Measurements from ENCODE around the gene GRID2.

GRID2 gene

GRCh38 chr4:93775551-93775950 lies 1471.8 kb downstream of the GRID2 start:
- no peak overlapping the region for H3K27ac ChIP-seq (ENCODE audit: low read depth, low read length)
- H3K4me3 ChIP-seq (ENCODE audit: low read depth, low read length) = no peak overlapping the region
- H3K36me3 ChIP-seq (ENCODE audit: control insufficient read depth, insufficient read depth, low read length) = no peaks in the 10 kb centered on the region
- peaks cover 7% of the 10 kb centered on the region; the same call in 1 of the 2 replicates for H3K4me1 ChIP-seq (ENCODE audit: control insufficient read depth, insufficient read depth, low read length)
- no peaks in the 10 kb centered on the region for H3K27me3 ChIP-seq (ENCODE audit: control insufficient read depth, insufficient read depth, low read length)
- no peaks in the 10 kb centered on the region for H3K9me3 ChIP-seq (ENCODE audit: control insufficient read depth, insufficient read depth, low read depth, low read length)
- no peak overlapping the region for H3K9ac ChIP-seq (ENCODE audit: low read length)

GRCh38 chr4:93776386-93777080 lies 1472.8 kb downstream of the GRID2 start:
- peaks cover 7% of the 10 kb centered on the region; the same call in 1 of the 2 replicates for H3K4me1 ChIP-seq (ENCODE audit: control insufficient read depth, insufficient read depth, low read length)
- no peak overlapping the region for H3K4me3 ChIP-seq (ENCODE audit: low read depth, low read length)
- no peaks in the 10 kb centered on the region for H3K9me3 ChIP-seq (ENCODE audit: control insufficient read depth, insufficient read depth, low read depth, low read length)
- no peaks in the 10 kb centered on the region for H3K27me3 ChIP-seq (ENCODE audit: control insufficient read depth, insufficient read depth, low read length)
- no peak overlapping the region for H3K9ac ChIP-seq (ENCODE audit: low read length)
- H3K27ac ChIP-seq (ENCODE audit: low read depth, low read length) = no peak overlapping the region
- H3K36me3 ChIP-seq (ENCODE audit: control insufficient read depth, insufficient read depth, low read length) = no peaks in the 10 kb centered on the region

GRCh38 chr4:93777081-93777460 lies 1473.3 kb downstream of the GRID2 start:
- H3K27me3 ChIP-seq (ENCODE audit: control insufficient read depth, insufficient read depth, low read length) = no peaks in the 10 kb centered on the region
- H3K9ac ChIP-seq (ENCODE audit: low read length) = no peak overlapping the region
- no peaks in the 10 kb centered on the region for H3K9me3 ChIP-seq (ENCODE audit: control insufficient read depth, insufficient read depth, low read depth, low read length)
- no peak overlapping the region for H3K27ac ChIP-seq (ENCODE audit: low read depth, low read length)
- H3K4me3 ChIP-seq (ENCODE audit: low read depth, low read length) = no peak overlapping the region
- H3K4me1 ChIP-seq (ENCODE audit: control insufficient read depth, insufficient read depth, low read length) = peaks cover 7% of the 10 kb centered on the region; the same call in 1 of the 2 replicates
- no peaks in the 10 kb centered on the region for H3K36me3 ChIP-seq (ENCODE audit: control insufficient read depth, insufficient read depth, low read length)

GRCh38 chr4:93779228-93779627 lies 1475.5 kb downstream of the GRID2 start:
- Histone ChIP-seq H3K9ac (ENCODE audit: low read length) (no peak overlapping the region), H3K27ac (ENCODE audit: low read depth, low read length) (no peak overlapping the region), H3K4me3 (ENCODE audit: low read depth, low read length) (no peak overlapping the region), H3K36me3 (ENCODE audit: control insufficient read depth, insufficient read depth, low read length) (no peaks in the 10 kb centered on the region), H3K27me3 (ENCODE audit: control insufficient read depth, insufficient read depth, low read length) (no peaks in the 10 kb centered on the region), H3K9me3 (ENCODE audit: control insufficient read depth, insufficient read depth, low read depth, low read length) (no peaks in the 10 kb centered on the region), H3K4me1 (ENCODE audit: control insufficient read depth, insufficient read depth, low read length) (peaks cover 7% of the 10 kb centered on the region; the same call in 1 of the 2 replicates)

GRCh38 chr4:93780080-93780479 lies 1476.3 kb downstream of the GRID2 start:
- no peak overlapping the region for H3K4me3 ChIP-seq (ENCODE audit: low read depth, low read length)
- no peaks in the 10 kb centered on the region for H3K9me3 ChIP-seq (ENCODE audit: control insufficient read depth, insufficient read depth, low read depth, low read length)
- peaks cover 7% of the 10 kb centered on the region; the same call in 1 of the 2 replicates for H3K4me1 ChIP-seq (ENCODE audit: control insufficient read depth, insufficient read depth, low read length)
- no peak overlapping the region for H3K27ac ChIP-seq (ENCODE audit: low read depth, low read length)
- H3K27me3 ChIP-seq (ENCODE audit: control insufficient read depth, insufficient read depth, low read length) = no peaks in the 10 kb centered on the region
- no peaks in the 10 kb centered on the region for H3K36me3 ChIP-seq (ENCODE audit: control insufficient read depth, insufficient read depth, low read length)
- no peak overlapping the region for H3K9ac ChIP-seq (ENCODE audit: low read length)

GRCh38 chr4:93781198-93781597 lies 1477.4 kb downstream of the GRID2 start:
- Histone ChIP-seq H3K27me3 (ENCODE audit: control insufficient read depth, insufficient read depth, low read length) (no peaks in the 10 kb centered on the region), H3K9me3 (ENCODE audit: control insufficient read depth, insufficient read depth, low read depth, low read length) (no peaks in the 10 kb centered on the region), H3K27ac (ENCODE audit: low read depth, low read length) (no peak overlapping the region), H3K9ac (ENCODE audit: low read length) (no peak overlapping the region), H3K36me3 (ENCODE audit: control insufficient read depth, insufficient read depth, low read length) (no peaks in the 10 kb centered on the region), H3K4me1 (ENCODE audit: control insufficient read depth, insufficient read depth, low read length) (peaks cover 16% of the 10 kb centered on the region), H3K4me3 (ENCODE audit: low read depth, low read length) (no peak overlapping the region)

- Histone ChIP-seq H3K9me3 (ENCODE audit: control insufficient read depth, insufficient read depth, low read depth, low read length) (no peaks in the 10 kb centered on the region), H3K9ac (ENCODE audit: low read length) (no peak overlapping the region), H3K27ac (ENCODE audit: low read depth, low read length) (no peak overlapping the region), H3K36me3 (ENCODE audit: control insufficient read depth, insufficient read depth, low read length) (no peaks in the 10 kb centered on the region), H3K4me3 (ENCODE audit: low read depth, low read length) (no peak overlapping the region), H3K27me3 (ENCODE audit: control insufficient read depth, insufficient read depth, low read length) (no peaks in the 10 kb centered on the region), H3K4me1 (ENCODE audit: control insufficient read depth, insufficient read depth, low read length) (peaks cover 13% of the 10 kb centered on the region)
Observed at GRCh38 chr4:93786149-93786548, 1482.4 kb downstream of the GRID2 start.

GRCh38 chr4:93788712-93789111 lies 1484.9 kb downstream of the GRID2 start:
- no peaks in the 10 kb centered on the region for H3K36me3 ChIP-seq (ENCODE audit: control insufficient read depth, insufficient read depth, low read length)
- no peaks in the 10 kb centered on the region for H3K27me3 ChIP-seq (ENCODE audit: control insufficient read depth, insufficient read depth, low read length)
- H3K27ac ChIP-seq (ENCODE audit: low read depth, low read length) = no peak overlapping the region
- no peak overlapping the region for H3K9ac ChIP-seq (ENCODE audit: low read length)
- no peaks in the 10 kb centered on the region for H3K9me3 ChIP-seq (ENCODE audit: control insufficient read depth, insufficient read depth, low read depth, low read length)
- no peak overlapping the region for H3K4me3 ChIP-seq (ENCODE audit: low read depth, low read length)
- peaks cover 22% of the 10 kb centered on the region for H3K4me1 ChIP-seq (ENCODE audit: control insufficient read depth, insufficient read depth, low read length)

- no peak overlapping the region for H3K27ac ChIP-seq (ENCODE audit: low read depth, low read length)
- H3K27me3 ChIP-seq (ENCODE audit: control insufficient read depth, insufficient read depth, low read length) = no peaks in the 10 kb centered on the region
- H3K4me1 ChIP-seq (ENCODE audit: control insufficient read depth, insufficient read depth, low read length) = peaks cover 8% of the 10 kb centered on the region
- no peaks in the 10 kb centered on the region for H3K9me3 ChIP-seq (ENCODE audit: control insufficient read depth, insufficient read depth, low read depth, low read length)
- no peak overlapping the region for H3K4me3 ChIP-seq (ENCODE audit: low read depth, low read length)
- no peaks in the 10 kb centered on the region for H3K36me3 ChIP-seq (ENCODE audit: control insufficient read depth, insufficient read depth, low read length)
- no peak overlapping the region for H3K9ac ChIP-seq (ENCODE audit: low read length)
Observed at GRCh38 chr4:93791570-93792195, 1487.9 kb downstream of the GRID2 start.

- no peak overlapping the region for H3K4me3 ChIP-seq (ENCODE audit: low read depth, low read length)
- H3K27me3 ChIP-seq (ENCODE audit: control insufficient read depth, insufficient read depth, low read length) = no peaks in the 10 kb centered on the region
- no peaks in the 10 kb centered on the region for H3K36me3 ChIP-seq (ENCODE audit: control insufficient read depth, insufficient read depth, low read length)
- H3K9me3 ChIP-seq (ENCODE audit: control insufficient read depth, insufficient read depth, low read depth, low read length) = no peaks in the 10 kb centered on the region
- no peak overlapping the region for H3K27ac ChIP-seq (ENCODE audit: low read depth, low read length)
- no peaks in the 10 kb centered on the region for H3K4me1 ChIP-seq (ENCODE audit: control insufficient read depth, insufficient read depth, low read length)
- no peak overlapping the region for H3K9ac ChIP-seq (ENCODE audit: low read length)
Observed at GRCh38 chr4:93802045-93802444, 1498.3 kb downstream of the GRID2 start.

GRCh38 chr4:93809773-93810172 lies 1506.0 kb downstream of the GRID2 start:
- H3K27me3 ChIP-seq (ENCODE audit: control insufficient read depth, insufficient read depth, low read length) = no peaks in the 10 kb centered on the region
- H3K27ac ChIP-seq (ENCODE audit: low read depth, low read length) = no peak overlapping the region
- H3K4me1 ChIP-seq (ENCODE audit: control insufficient read depth, insufficient read depth, low read length) = peaks cover 9% of the 10 kb centered on the region
- H3K36me3 ChIP-seq (ENCODE audit: control insufficient read depth, insufficient read depth, low read length) = no peaks in the 10 kb centered on the region
- no peak overlapping the region for H3K9ac ChIP-seq (ENCODE audit: low read length)
- H3K4me3 ChIP-seq (ENCODE audit: low read depth, low read length) = no peak overlapping the region
- no peaks in the 10 kb centered on the region for H3K9me3 ChIP-seq (ENCODE audit: control insufficient read depth, insufficient read depth, low read depth, low read length)
